HG03469 (cell line): ENCODE results near the gene FBXO31.
A peak's percentile ranks its signal among the peaks of the same experiment; 100 is the strongest.

Source experiments
- ATAC-seq: cut with Tn5 transposase; IDR thresholded peaks from one replicate; pipeline ENCODE4 v1.9.1; 2021; ENCODE audit warnings: mild to moderate bottlenecking, moderate library complexity, moderate number of reproducible peaks; ENCODE audit not compliant: unreplicated experiment

FBXO31 gene

DNA sequence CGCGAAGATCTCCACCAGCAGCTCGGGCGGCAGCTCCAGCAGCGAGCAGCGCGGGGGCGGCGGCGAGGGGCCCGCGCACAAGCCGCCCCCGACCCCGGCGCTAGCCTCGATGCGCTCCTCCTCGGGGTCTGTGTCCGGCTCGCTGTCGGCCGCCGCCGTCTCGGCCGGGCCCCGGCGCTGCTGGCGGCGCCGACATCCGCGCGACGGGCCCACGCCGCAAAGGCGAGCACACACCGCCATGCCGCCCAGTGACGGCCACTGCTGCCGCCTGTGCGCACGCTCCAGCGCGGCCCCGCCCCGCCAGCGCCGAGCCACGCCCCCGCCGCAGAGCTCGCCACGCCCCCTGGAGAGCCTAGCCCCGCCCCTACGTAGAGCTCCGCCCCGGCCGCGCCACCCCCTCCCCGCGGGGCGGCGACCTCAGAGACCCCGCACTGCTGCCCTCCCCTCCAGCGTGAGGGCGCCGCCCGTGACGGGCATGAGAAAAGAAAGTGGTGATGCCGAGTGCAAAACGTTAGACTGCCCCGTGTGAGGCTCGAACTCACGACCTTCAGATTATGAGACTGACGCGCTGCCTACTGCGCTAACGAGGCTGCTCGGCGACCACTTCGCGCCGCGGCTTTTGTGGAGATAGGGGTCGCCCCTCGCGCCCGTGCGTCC, at the start of gene FBXO31:
Gene FBXO31 (minus strand): TSS at position 272 of the 657 bp plus-strand sequence. CDS start 32 bp downstream, at position 240.
- ATAC-seq = peak; percentile 20

- ATAC-seq = no peak
These were observed 48.8 kb upstream of the FBXO31 start for GRCh38 chr16:87432330-87432915.

- ATAC-seq = no peak
These were observed 48.4 kb upstream of the FBXO31 start for GRCh38 chr16:87431926-87432325.

DNA sequence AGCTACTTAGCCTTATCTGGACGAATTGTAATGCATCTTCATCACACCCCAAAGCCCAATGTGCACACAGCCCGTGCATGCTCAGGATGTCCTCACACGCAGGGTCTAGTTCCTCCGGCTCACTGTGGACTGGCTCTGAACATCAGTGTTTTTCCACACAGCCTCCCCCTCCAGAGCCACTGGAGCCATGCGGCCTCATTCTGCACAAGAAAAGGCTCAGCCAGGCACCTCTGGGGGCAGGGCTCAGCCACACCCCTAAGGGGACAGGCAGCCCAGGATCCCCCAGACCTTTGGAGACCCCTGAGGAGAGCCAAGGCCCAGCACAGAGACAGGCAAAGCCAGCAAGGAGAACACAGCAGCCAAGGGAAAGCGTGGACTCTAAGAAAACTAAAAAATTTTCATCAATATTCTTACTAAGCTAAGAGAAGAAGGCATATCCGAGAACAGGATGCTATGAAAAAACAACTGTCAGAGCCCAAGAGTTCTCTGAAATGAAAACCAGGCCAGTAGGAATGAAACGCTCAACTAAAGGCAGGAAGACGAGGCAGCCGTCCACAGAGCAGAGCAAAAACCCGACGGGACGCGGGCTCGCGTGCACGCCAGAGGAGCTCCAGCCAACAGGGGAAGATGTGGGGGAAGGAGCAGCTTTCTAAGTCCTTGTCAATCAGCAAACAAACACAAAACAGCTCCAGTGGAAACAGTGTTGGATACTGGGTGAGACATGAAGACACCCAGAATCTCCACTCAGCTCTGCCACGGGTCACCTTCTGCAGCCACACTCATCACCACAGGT, 43.0 kb upstream of the FBXO31 start:
- ATAC-seq = no peak

GRCh38 chr16:87425941-87426340, 42.4 kb upstream of the FBXO31 start:
- no peak for ATAC-seq

DNA sequence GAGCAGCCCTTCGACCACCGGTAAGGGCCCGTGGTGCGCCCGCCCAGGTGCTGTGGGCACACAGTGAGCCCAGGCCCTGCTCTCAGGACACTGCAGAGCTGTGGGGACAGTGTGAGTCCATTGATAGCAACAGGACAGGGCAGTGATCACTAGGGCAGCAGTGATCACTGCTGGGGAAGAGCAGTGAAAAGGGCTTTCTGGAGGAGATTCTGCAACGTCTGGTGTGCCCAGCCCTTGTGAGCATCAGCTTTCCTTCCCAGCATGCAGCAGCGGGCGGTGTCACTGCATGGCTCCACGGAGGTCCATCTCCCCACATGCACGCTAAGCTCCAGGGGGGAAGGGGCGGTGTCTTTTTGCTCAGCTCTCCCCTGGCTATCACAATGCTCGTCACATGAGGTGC, 40.7 kb upstream of the FBXO31 start:
- ATAC-seq = no peak

DNA sequence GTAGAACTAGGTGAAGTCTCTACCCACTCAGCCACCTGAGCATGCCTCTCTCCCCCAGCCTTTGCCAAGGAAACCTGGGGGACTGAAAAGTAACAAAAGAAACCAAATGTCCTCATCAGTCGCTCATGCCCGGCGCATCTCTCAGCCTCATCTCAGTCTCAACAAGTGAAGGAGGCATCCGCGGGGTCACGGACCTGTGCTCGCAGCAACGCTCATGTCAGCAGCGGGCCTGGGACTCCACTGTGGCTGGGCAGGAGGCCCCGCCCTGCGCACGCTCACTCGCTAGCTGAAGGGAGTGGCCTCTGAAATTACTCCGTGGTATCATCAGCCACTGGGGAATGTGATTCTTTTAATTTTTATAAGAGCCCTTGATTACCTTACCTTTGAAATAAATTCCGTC, 39.9 kb upstream of the FBXO31 start:
- ATAC-seq = no peak

DNA sequence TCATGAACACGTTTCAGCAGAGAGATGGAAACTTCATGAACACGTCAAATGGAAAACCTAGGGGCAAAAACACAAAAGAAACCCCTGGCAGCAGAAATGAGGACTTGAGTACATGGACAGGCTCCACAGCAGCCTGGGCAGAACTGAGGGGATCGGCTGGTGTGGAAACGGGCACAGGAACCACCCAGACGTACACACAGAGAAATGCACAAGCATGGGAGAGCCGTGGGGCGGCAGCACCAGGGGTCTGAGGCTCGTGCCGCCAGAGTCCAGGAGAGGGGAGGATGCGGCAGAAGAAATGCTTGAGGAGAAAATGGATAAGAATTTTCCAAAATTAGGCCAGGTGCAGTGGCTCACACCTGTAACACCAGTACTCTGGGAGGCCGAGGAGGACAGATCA, 38.5 kb upstream of the FBXO31 start:
- ATAC-seq = no peak

DNA sequence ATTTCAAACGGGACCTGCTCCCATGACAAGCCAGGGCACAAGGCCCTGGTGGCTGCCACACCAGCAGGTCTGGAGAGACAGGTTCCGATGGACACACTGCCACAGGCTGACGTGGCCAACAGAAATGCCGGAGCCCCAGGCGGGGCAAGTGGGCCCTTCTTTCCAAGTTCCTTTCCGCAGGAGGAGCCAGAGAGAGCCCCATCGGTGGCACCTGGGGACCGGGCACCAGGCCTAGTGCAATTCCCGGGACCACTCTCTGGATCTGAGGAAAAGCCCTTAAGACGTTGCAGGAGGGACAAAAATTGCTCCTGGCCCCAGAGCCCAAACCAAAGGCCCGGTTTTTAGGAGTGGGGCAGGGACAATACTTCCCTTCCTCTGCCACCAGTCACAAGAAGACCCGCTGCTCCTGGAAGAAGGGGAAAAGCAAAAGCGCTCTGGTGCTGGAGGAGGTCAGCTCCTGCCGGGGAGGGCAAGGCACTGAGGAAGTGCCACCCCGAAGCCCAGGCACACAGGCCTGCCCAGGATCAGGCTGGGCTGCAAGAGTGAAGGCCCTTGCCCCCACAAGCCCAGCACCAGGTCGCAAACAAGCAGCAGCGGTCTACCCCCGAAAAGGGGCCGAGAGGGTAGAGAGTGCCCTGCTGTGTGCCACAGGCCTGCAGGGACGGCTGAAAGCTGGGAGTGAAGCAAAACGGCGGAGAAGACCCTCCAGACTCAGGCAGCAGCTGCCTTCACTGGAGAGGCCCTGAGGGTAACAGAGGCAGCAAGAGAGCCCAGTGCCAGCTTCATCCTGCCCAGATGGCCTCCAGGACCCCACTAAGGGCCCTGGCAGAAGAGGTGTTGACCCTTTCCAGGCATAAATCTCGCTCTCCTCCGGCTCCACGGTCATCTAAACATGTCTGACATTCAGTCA, 37.7 kb upstream of the FBXO31 start:
- no peak for ATAC-seq

DNA sequence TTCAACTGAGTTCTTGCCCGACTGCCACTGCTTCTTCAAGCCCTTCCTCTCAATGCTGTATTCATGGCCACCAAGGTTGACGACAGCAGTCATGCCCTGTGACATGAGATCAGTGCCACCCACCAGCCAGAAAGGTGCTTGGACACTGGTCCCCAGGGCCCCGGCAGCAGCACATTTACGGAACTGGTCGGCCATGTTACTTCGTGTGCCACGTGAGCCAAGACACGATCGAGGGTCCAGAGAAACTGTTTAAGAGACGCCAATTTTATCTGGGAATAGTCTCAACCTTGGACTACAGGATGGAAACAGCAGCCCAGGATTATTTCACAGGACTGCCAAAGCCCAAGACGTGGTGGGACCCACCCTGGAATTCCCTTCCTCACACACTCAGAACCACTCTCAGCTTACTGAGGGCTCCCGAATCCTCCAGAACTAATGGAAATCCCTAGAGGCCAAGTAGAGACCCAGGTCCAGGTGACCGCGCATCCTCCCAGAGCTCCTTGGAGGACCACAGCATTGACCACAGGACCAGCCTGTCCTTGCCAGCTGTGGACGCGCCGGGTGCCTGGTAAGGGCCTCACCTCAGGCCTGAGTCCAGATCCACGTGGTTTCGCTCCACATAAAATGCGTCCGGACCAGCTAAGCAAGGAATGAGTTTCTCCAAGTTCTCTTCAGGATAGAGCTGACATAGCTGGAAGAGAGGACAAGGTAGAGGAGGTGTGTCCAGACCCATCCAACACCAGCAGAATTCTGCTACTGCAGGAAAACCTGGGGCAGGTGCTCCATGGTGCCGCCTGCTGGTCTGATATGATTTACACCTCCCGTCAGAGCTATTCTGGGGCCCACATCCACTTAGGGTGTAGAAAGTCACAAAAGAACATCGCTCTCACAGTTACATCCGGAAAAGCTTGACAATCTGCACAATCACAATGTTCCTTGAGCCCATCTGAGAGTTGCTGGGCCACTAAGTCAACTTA, 36.7 kb upstream of the FBXO31 start:
- no peak for ATAC-seq

GRCh38 chr16:87418644-87419043, 35.1 kb upstream of the FBXO31 start:
- ATAC-seq = no peak

- ATAC-seq = no peak
These were observed 34.6 kb upstream of the FBXO31 start for GRCh38 chr16:87418216-87418615.

DNA sequence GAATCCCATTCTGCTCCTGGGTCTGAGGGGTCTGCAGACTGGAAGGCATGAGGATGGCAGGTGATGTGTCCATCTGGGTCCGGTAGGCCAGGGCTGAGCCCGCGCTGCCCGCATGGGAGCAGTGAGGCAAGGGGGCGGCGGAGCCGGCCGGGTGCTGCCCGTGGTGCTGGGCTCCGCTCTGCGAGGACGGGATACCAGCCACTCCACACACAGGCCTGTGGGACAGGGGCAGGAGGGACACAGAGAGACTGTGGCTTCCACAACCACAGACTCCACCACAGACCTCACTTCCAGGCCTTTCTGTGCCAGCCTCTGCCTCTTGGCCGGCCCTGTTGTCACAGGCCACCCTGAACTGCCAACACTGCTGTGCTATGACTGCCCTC, 33.9 kb upstream of the FBXO31 start:
- ATAC-seq = no peak

- ATAC-seq = no peak
These were observed 33.4 kb upstream of the FBXO31 start for GRCh38 chr16:87416826-87417527.

- ATAC-seq = no peak
These were observed 31.9 kb upstream of the FBXO31 start for GRCh38 chr16:87415441-87415840.

- no peak for ATAC-seq
These were observed 30.7 kb upstream of the FBXO31 start for GRCh38 chr16:87414251-87414680.

GRCh38 chr16:87412996-87413421, 29.4 kb upstream of the FBXO31 start:
- no peak for ATAC-seq

DNA sequence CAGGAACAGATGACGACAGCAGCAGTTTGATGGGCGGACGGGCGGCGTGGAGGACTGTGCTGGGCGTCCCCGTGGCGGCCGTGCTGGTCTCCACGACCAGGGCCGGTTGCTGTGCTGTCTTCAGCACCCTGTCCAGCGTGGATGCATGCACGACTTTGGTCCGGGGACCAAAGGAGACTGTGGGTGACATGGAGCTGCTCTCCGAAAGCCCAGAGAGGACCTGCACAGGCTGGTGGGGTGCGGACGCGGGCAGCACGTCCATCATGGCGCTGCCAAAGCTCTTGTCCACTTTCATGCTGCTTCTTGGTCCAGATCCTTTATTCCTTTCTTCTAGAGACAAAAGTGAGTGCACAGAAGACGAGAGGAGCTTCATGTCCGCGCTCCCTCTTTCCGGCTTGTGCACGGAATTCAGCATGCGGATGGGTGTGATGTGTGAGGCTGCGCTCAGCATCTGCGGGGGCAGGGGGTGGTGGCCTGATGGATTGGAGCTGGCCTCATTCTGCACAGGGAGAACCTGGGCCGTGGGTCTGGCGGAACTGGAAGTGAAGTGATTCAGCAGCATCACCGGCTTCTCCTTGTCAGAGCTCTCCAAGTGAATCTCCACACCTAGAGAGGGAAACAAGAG, 28.9 kb upstream of the FBXO31 start:
- no peak for ATAC-seq
